Neural crest cell (in vitro differentiated cells): ENCODE results near the gene TNS3. TPM values are rescaled to one million over a fixed set of nuclear protein-coding genes. Genes with fewer than 3 reads are reported as not detected.
A peak's percentile ranks its signal among the peaks of the same experiment; 100 is the strongest.

Source experiments
- DNase-seq: peaks from one replicate; pipeline ENCODE4 v3.0.0; 2021; ENCODE audit warnings: low read depth, mixed read lengths, low spot score
- H3K27ac Mint-ChIP-seq: one replicate; pipeline ENCODE4 v1.8.0; 2021; ENCODE audit warnings: mild to moderate bottlenecking, mixed read lengths; ENCODE audit not compliant: unreplicated experiment
- H3K27me3 Mint-ChIP-seq: 2 replicates; pipeline ENCODE4 v1.8.0; 2021; ENCODE audit warnings: low read depth, mild to moderate bottlenecking, mixed read lengths
- H3K36me3 Mint-ChIP-seq: 2 replicates; pipeline ENCODE4 v1.8.0; 2021; ENCODE audit warnings: low read depth, mild to moderate bottlenecking, mixed read lengths
- H3K4me1 Mint-ChIP-seq: 2 replicates; pipeline ENCODE4 v1.8.0; 2021; ENCODE audit warnings: mixed read lengths
- H3K4me3 Mint-ChIP-seq: one replicate; pipeline ENCODE4 v1.8.0; 2021; ENCODE audit warnings: mild to moderate bottlenecking, mixed read lengths
- H3K9me3 Mint-ChIP-seq: 2 replicates; pipeline ENCODE4 v1.8.0; 2021; ENCODE audit warnings: mixed read lengths
- total RNA-seq: library from RNA; stranded (reverse); gene quantifications from 2 replicates; pipeline ENCODE4 v1.2.1, GENCODE V29; 2021
- TF ChIP-seq, protein P1 (sequence below): fragments of 200-600 bp; sonication (generic); conservative IDR thresholded peaks from 2 replicates; pipeline ENCODE4 v1.5.0; 2021; ENCODE audit warnings: antibody characterized with exemption, mild to moderate bottlenecking

TNS3 gene
- total RNA-seq, 1 donor from 2014 or later: 26.4 TPM

DNA sequence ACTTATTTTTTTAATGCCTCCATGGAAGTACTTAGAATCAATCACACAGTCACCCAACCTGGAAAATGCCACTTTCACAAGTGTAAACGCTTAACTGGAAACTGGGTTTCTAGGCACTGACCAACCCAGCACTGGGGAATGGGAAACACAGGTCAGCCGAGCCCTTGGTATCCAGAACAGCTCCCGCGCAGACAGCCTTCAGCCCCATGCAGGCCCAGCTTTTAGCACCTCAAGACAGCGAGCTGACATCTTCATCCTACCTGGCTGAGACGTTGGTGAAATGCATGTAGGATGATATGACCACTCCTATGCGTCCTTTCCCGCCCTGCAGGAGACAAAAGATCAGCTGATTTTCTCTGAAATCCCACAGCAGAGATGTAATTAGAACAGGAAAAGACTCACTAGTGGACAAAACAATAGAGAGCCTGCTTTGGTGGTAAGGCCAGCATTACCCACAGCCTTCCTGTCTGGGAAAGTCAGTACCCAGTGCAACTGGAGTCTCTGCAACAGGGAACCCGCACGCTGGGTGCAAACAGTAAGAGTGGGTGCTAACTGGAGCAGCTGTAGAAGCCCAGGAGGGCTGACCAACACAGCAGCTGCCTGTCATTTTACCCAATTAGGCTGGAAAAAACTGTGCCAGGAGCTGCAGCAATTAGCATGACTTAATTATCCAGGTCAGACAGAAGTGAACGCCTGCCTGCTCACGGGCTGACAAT is 153.7 kb downstream of the TNS3 start:
- Mint-ChIP-seq H3K27ac (peak overlapping the region; percentile 84), H3K27me3 (no peaks in the 10 kb centered on the region), H3K9me3 (no peaks in the 10 kb centered on the region), H3K4me1 (peaks cover 27% of the 10 kb centered on the region), H3K36me3 (peaks cover 2% of the 10 kb centered on the region), H3K4me3 (no peak overlapping the region)
- no peak for DNase-seq
- TF ChIP-seq, protein P1, sequence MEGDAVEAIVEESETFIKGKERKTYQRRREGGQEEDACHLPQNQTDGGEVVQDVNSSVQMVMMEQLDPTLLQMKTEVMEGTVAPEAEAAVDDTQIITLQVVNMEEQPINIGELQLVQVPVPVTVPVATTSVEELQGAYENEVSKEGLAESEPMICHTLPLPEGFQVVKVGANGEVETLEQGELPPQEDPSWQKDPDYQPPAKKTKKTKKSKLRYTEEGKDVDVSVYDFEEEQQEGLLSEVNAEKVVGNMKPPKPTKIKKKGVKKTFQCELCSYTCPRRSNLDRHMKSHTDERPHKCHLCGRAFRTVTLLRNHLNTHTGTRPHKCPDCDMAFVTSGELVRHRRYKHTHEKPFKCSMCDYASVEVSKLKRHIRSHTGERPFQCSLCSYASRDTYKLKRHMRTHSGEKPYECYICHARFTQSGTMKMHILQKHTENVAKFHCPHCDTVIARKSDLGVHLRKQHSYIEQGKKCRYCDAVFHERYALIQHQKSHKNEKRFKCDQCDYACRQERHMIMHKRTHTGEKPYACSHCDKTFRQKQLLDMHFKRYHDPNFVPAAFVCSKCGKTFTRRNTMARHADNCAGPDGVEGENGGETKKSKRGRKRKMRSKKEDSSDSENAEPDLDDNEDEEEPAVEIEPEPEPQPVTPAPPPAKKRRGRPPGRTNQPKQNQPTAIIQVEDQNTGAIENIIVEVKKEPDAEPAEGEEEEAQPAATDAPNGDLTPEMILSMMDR: no peak

DNA sequence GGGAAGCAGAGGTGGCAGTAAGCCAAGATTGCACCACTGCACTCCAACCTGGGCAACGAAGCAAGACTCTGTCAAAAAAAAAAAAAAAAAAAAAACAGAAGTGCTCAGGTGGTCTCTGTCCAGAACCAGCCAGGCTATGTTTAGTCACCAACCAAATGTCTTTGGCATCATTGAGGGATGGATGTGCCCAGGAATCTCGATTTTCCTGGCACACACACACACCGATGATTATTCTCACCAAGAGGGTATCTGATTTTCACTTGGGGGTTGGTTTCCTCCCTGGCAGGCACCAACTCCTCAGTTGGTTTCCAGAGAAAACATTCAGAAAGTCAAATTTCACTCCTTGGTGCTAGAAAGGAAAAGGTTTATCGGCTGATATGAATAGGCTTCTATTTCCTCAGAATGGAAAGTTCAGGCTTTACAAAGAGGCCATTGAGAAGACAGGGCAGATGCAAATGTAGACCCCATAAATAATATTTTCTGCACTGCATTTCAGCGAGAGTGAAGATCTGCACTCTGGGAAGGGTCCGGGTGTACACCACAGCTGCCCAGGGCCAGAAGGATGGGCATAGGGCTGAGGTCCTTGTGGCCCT is 154.8 kb downstream of the TNS3 start:
- Mint-ChIP-seq H3K4me1 (peaks cover 27% of the 10 kb centered on the region), H3K9me3 (no peaks in the 10 kb centered on the region), H3K36me3 (peaks cover 3% of the 10 kb centered on the region), H3K27me3 (no peaks in the 10 kb centered on the region), H3K4me3 (no peak overlapping the region), H3K27ac (no peak overlapping the region)
- TF ChIP-seq, protein P1: no peak
- DNase-seq: no peak

DNA sequence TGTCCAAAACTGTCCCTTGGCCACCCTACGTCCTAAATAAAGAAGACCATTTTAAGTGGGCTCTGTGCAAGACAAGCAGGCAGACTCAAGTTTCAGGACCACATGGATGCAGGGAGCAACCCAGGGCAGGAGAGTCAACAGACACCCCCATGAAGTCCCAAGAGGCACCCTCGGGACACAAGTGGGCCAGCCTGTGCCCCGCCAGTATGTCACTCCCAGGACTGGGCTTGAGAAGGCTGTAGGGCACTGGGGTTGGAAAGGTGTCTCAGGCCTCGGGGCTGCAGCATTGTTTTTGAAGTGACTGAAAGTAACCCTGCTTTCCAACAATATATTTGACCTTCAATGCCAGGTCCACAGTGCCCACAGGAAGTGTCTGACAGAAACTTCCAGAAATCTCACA is 157.4 kb downstream of the TNS3 start:
- Mint-ChIP-seq H3K36me3 (peaks cover 21% of the 10 kb centered on the region), H3K4me1 (peaks cover 27% of the 10 kb centered on the region), H3K4me3 (no peak overlapping the region), H3K9me3 (peaks cover 1% of the 10 kb centered on the region), H3K27me3 (no peaks in the 10 kb centered on the region), H3K27ac (no peak overlapping the region)
- DNase-seq: no peak
- TF ChIP-seq, protein P1: no peak

DNA sequence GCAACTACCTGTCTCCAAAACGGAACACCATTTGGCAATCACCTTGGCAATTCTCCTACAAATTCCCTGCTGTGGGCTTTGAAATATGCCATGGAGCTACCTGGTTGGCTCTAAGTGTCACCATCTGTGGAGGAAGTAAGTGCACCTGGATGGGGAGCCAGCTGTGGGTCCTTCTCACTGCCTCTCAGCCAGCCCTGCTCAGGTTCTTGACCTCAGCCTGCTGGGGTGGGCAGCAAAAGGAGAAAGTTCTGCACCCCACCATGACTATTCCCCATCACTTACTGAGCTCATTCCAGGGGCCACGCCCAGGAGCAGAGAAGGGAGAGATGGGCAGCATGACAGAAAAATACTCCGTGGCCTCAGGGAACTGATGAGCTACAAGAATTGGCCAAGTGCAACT is 158.7 kb downstream of the TNS3 start:
- Mint-ChIP-seq H3K27ac (no peak overlapping the region), H3K9me3 (peaks cover 2% of the 10 kb centered on the region), H3K4me3 (no peak overlapping the region), H3K27me3 (no peaks in the 10 kb centered on the region), H3K4me1 (peaks cover 17% of the 10 kb centered on the region), H3K36me3 (peaks cover 28% of the 10 kb centered on the region)
- DNase-seq: no peak
- TF ChIP-seq, protein P1: no peak

DNA sequence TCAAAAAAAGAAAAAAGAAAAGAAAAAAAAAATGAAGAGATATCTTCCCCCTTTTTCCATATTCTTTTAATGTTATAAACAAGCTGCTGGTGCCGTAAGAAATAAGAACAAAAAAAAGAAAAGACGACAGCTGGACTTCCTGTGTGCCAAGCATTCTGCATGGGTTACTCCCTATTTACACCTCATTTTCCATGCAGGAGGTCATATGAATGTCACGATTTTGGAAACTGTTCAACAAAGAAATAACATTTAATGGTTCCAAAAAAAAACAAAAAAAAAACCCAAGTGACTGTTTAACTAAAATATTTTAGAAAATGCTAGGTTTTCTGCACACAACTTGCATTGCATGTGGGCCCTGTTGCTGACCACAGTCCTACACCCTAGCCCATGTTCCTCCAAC is 159.3 kb downstream of the TNS3 start:
- DNase-seq: no peak
- peaks cover 2% of the 10 kb centered on the region for H3K9me3 Mint-ChIP-seq
- H3K4me3 Mint-ChIP-seq: no peak overlapping the region
- H3K36me3 Mint-ChIP-seq: peaks cover 28% of the 10 kb centered on the region
- no peak overlapping the region for H3K27ac Mint-ChIP-seq
- peaks cover 11% of the 10 kb centered on the region for H3K4me1 Mint-ChIP-seq
- H3K27me3 Mint-ChIP-seq: no peaks in the 10 kb centered on the region
- TF ChIP-seq, protein P1: no peak
